HG02840 (cell line): ENCODE data around the gene TERB1.

Experiments
- ATAC-seq: cut with Tn5 transposase; IDR thresholded peaks from one replicate; pipeline ENCODE4 v1.9.1; 2021; ENCODE audit warnings: mild to moderate bottlenecking, moderate library complexity, moderate number of reproducible peaks; ENCODE audit not compliant: unreplicated experiment, low FRiP score

The TERB1 gene, protein sequence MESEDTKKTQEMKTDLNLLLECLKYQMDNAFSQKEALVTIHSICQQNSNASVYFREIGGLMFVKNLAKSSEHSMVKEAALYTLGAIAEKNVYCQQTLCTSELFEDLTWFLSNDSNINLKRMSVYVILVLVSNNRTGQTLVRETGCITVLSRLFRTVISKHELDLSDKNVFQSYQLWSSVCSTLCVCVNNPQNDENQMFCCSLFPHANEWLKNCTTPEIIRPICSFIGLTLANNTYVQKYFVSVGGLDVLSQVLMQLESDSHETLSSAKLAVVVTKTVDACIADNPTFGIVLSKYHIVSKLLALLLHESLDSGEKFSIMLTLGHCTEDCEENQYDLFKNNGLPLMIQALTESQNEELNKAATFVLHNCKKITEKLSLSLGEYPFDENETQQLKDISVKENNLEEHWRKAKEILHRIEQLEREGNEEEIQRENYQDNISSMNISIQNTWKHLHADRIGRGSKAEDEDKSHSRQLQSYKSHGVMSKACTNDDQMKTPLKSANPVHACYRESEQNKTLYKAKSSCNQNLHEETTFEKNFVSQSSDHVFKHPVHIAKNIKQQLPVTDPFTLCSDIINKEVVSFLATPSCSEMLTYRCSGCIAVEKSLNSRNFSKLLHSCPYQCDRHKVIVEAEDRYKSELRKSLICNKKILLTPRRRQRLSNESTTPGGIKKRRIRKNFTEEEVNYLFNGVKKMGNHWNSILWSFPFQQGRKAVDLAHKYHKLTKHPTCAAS

DNA sequence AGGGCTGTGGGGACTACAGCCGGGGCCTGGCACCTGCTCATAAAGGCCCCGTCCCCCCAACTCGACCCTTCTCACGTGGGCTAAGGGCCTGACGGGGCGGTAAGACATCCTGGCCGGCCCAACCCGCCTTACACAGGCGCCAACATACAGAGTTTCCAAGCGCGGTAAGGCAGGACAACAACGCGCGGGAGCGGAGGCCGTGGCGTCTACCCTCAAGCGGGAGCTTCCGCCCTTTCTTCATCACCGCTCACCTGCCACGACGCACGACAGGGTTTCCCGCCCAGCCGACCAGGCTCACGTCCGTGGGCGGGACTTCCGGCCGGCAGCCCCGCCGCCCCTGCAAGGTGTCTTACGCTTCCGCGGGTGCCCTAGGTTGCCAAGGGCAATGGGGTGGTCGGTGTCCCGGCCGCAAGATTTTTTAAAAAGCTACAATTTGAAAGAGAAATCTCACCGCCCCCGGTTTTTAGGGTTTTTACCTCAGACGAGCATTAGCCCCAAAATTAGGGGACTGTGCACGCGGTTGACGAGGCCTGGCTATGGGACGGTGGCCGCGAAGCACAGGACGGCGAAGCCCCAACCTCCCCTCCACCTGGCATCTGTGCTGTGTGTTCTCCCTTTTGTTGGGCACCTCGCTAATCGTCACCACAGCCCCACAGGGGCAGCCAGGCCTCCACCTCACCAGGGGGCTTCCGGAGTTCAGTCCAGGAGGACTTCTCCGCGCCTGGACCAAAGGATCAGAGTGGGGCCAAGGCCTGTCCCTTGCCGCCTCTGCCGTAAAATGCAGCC, at the start of gene TERB1:
TERB1 (minus strand) TSS at position 265 of the 786 bp plus-strand sequence. CDS start 4,786 bp downstream, outside the sequence.
- no peak for ATAC-seq

DNA sequence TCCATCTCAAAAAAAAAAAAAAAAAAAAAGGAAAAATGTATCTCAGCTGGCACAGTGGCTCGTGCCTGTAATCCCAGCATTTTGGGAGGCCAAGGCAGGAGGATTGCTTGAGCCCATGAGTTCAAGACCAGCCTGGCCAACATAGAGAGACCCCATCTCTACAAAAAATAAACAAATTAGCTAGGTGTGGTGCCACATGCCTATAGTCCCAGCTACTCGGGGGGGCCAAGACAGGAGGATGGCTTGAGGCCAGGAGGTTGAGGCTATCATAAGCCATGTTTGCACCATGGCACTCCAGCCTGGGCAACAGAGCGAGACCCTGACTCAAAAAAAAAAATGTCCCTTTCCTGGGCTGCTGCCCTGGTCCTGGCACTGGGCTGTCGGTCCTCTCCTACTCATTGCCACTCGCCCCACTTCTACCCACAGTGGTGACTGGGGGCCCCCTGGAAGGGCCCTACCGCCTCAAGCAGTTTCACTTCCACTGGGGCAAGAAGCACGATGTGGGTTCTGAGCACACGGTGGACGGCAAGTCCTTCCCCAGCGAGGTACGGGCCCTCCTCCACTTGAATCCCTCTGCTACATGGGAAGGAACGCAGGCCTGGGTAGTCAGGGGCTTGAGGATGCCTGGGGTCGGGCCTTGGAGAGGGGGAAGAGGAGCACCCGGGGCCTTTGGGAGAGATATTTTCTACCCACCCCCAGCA, 48.9 kb upstream of the TERB1 start:
- no peak for ATAC-seq

DNA sequence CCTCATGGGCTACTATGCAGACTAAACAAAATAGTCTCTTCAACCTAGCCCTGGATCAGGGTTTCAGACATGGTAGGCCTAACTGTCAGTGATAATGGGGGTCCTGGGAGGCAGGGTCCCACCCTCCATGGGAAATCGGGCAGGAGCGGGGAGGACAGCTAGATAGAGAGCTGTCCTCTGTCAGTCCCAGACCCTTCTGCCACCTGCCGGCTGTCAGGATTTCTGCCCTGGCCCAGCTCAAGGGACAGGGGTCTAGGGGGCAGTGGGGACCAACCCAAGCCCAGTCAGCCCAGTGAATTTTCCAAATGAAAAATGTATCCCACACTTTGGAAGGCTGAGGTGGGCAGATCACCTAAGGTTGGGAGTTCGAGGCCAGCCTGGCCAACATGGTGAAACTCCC, 48.2 kb upstream of the TERB1 start:
- no peak for ATAC-seq

DNA sequence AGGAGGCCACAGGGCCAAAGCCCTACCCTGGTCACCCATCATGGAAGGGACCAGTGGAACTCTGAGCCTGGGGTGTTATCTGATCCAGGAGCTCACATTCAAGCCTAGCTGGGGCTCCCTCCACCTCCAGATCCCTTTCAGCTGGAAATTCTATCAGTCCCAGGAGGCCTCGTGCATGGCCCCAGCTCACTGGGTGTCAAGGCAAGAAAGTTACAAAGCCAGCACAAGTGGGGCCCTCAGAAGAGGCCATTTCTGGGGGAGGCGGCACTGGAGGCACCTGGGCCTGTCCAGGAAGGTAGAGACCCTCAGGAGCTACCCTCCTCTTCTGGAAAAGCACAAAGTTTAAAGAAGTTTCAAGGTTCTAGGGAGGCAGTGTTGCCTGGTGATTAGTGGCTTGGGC, 47.6 kb upstream of the TERB1 start:
- no peak for ATAC-seq

DNA sequence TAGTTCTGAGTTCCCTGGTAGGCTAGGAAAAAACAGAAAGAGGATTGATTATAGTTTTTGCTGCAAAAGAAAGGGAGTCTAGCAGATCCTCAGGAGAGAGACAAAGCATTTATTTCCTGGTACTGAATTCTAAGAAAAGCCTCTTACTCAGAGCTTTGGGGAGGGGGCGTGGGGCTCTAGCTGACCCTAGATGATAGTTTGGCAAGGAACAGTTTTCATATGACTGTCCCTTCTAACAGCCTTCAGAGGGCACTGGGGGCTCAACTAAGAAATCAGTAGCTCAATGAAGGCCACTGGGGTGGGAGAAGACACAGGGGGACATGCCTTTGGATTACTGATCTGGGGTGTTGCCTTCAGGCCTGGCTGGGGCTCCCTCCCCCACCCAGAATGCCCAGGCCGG, 46.8 kb upstream of the TERB1 start:
- ATAC-seq: no peak

DNA sequence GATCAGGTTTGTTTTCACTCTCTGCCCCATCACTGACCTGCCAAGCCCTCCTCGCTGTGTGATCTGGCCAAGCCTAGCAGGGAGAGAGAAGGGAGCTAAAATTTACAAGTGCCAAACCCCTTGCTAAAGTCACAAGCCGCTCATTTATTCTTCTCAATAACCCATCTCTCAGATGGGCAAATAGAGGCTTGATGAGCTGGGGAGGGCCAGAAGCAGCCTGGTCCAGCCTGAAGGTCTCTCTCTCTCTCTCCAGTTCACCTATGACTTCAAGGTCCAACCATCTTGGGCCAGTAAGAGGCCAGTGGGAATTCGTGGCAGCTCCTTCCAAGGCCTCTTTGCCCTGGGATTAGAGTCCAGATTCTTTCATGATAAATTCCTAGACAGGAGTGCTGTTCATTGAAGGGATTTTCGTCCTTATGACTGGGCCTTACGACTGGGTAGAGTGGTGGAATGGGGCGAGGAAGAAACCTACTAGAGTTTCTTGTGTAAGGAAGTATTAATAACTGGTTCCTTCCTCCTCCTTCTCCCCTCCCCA, 46.2 kb upstream of the TERB1 start:
- no peak for ATAC-seq

DNA sequence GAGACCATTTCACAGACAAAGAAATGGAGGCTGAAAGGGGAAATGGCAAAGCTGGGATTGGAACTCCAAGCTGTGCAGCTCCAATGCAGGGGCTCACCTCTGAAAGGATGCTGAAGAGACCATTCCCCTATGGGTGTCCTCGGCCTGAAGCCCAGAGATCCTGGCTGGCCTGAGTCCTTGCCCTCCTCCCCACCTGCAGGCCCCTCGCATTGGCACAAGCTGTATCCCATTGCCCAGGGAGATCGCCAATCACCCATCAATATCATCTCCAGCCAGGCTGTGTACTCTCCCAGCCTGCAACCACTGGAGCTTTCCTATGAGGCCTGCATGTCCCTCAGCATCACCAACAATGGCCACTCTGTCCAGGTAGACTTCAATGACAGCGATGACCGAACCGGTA, 45.4 kb upstream of the TERB1 start:
- ATAC-seq: no peak

DNA sequence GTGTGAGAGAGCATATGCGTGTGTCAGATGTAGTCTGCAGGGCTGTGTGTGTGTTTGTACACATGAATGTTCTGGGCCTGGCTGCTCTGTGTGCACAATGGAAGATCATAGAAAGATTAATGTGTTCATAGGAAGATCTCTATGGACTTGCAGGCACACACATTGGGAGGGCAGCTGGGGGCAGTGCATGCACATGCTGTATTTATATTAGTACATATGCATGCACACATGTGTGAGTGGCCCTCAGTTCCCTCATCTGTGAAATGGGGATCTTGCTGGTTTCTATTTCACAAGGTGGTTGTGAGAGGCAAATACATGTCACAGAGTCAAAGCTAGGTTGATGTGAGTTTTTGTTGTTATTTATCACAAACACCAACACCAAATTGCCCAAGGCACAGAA, 44.9 kb upstream of the TERB1 start:
- no peak for ATAC-seq

DNA sequence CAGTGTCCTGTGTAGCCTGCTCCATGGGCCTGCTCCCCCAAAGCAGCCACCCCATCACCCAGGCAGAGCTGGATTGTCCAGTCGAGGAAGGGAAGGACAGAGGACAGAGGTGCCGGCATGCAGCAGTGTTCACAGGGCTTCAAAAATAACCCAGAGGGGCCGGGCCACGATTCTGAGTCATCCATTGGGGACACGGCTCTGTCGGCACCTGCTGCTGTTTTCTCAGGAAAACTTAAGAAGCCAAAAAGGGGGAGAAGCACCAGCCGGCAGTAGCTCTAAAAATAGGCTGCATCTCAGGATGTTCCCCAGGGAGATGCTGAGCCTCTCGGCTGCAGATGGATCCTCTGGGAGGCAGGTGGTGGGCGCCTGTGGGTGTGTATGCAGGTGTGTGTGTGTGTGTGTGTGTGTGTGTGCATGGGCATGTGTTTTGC, 44.4 kb upstream of the TERB1 start:
- ATAC-seq: no peak

DNA sequence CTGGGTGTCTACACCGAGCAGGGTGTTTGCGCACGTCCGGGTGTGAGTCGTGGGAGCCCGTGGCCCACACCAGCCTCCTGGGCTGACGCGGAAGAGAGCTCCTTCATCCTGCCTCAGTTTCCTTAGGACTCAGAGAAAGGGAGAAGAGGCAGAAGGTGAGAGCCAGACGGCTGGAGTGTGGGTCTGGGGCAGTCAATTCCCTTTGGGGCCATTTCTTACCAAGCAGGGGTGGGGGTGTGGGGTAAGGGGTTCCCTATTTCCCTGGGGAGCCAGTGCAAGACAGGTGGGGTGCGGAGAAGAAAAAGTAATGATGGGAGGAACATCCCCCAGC, 43.7 kb upstream of the TERB1 start:
- ATAC-seq: no peak

DNA sequence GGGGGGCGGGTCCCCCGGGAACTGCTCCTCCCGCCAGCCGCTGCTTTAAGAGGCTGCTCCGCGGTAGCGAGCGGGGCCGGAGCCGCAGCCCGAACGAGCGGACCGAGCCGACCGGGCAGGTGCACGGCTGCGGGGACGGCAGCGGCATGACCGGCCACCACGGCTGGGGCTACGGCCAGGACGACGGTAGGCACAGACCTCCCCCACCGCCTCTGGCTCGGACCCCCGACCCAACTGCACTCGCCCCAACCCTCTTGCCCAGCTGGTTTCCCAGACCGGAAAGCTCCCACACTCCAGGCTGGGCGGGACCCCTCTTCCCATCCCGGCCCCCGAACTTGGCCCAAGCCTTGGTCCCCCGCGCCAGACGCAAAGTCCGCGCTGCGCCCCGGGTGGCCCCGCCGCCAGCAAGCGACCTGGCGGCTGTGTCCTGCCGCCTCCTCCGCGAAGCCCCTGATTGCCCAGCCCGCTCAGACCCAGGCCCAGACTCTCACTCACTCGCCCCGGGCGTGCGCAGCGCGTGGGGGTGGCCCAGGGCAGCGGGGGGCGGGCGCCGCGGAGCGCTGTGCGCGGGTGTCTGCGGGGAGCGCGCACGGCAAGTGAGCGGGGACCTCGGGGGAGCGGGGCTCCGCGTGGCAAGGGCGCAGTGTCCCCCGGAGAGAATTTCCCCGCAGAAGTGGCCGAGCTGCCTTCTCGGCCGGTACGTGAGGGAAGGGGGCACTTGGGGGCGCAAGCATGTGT, 43.1 kb upstream of the TERB1 start, which contains the start of gene CA7:
CA7 (plus strand) TSS at position 73 of the 738 bp plus-strand sequence; CDS start at position 147, 74 bp downstream.
- ATAC-seq: no peak

DNA sequence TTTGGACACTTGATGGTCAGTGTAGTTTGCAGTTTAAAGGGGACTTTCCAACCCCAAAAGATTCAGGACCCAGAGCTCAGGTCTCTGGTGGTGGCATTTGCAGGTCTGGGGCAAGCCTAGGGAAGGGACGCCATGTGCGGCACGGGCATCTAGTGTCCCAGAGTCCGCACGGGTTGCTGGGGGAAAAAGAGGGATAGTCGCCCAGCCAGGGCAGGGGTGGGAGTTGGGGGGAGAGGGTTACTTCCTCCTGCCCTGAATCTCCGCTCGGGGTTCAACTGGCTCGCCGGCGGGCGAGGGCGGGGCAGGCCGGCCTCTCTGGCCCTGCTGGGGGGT, 42.6 kb upstream of the TERB1 start:
- ATAC-seq: no peak

DNA sequence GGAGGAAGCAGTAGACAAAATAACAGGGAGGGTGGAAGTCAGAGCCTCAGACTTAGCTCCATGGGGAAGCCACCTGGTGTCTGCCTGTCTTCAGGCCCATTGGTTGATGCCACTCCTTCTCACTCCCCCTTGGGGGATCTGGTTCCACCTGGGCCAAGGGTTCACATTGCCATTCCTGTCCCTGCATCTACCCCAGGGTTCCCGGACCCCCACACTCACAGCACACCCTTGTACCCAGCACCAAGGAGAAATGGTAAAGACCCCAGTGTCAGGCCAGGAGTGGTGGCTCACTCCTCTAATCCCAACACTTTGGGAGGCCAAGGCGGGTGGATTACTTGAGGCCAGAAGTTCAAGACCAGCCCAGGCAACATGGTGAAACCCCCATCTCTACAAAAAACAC, 41.8 kb upstream of the TERB1 start:
- ATAC-seq: no peak

DNA sequence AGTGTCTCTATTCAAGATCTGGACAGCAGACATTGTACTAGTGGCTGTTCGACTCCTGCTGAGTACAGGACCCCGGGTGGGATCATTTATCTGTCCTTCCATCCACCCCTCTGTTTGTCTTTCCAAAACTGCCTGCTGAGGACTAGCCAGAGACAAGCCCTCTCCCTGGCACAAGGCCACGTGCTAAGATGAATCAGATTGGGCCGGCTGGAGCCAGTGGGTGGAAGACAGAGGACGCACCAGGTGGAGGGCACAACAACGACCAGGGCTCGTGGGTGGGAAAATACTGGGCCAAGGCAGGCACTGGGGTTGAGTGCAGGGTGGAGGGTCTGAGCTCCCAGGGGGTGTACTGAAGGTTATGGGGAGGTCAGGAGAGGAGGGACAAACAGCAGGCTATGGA, 41.4 kb upstream of the TERB1 start:
- ATAC-seq: no peak

DNA sequence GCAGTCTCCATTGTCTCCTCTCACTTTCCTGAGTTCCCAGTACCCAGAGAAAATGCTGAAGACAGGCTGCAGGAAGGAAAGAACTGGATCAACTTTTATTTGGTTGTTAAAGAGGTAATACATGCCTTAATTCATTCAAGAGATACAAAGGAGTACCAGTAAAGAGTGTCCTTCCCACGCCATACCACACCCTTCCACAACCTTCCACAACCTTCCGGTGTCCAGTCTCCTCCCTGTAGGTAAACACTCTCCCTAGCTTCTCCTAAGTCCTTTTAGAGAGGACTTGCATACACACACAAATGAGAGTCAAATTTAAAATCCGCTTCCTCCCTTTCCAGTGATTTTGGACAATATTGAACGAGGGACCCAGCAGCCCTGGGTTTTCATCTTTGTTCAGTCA, 40.0 kb upstream of the TERB1 start:
- no peak for ATAC-seq

DNA sequence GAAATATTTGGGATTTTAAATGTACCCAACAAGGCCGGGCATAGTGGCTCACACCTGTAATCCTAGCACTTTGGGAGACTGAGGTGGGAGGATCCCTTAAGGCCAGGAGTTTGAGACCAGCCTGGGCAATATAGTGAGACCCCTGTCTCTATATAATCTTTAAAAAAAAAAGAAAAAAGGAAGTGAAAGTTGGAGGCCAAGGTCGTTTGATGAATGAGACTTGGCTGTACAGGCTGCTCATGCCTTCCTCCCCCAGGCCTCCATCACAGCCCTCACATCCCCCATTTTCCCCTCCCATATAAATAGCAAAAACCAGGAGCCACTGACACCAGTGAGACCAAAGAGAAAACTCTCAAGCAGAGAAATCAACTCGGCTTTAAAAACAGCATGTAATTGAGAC, 39.5 kb upstream of the TERB1 start:
- no peak for ATAC-seq

DNA sequence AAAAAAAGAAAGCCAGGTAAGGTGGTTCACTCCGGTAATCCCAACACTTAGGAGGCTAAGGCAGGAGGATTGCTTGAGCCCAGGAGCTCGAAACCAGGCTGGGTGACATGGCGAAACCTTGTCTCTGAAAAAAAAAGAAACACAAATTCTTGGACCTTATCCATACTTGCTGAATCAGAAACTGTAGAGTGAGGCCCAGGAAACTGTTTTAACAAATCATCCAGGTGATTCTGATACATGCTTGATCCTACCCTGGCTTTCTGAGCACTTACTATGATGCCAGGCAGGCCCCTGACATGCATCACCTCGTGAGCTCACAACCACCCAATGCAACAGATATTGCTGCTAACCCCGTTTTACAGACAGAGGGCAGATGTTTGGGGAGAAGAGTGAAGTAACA, 33.4 kb upstream of the TERB1 start:
- no peak for ATAC-seq

DNA sequence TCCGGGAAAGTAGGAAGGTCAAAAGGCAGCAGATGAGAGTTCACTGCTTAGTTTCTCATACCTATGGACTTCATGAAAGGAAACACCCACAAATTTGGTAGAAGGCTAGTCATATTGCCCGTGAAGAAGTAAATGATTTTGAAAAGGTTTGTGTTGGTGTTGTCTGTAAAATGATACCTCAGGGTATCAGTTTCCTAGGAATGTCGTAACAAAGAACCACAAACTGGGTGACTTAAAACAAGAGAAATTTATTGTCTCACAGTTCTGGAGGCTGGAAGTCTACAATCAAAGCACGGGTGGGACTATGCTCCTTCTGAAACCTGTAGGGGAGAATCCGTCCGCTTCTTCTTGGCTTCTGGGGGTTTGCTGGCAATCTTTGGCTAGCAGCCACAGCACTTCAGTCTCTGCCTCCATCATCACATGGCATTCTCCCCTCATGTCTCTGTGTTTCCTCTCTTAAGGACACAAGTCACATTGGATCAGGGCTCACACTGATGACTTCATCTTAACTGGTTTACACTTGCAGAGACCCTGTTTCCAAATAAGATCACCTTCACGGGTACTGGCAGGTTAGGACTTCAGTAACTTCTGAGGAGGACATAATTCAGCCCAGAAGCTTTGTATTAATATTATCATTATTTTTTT, 31.4 kb upstream of the TERB1 start:
- no peak for ATAC-seq

DNA sequence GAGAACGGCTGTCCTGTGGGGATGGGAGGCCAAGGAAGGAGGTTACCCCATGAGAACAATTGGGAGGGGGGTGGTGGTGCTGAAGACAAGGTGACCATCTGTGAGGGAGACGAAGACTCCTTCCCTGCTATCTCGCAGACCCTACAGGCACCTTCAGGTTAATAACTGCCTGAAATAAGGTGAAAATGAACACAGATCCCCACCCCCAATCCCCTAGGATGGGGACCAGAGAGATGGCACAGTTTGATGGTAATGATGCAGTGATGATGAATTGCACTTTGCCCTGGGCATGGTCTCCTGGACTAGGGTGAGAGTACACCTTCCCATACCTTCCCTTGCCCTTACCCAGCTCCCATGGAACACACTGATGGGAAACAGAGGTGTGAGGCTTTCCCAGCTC, 30.8 kb upstream of the TERB1 start:
- ATAC-seq: no peak
